Superior temporal gyrus (tissue), 1 donor: ENCODE data around the gene KRT38.

Experiments
- DNase-seq: peaks from one replicate; pipeline ENCODE4 v3.0.0-alpha.2; 2016; ENCODE audit errors: extremely low spot score

The KRT38 gene

DNA sequence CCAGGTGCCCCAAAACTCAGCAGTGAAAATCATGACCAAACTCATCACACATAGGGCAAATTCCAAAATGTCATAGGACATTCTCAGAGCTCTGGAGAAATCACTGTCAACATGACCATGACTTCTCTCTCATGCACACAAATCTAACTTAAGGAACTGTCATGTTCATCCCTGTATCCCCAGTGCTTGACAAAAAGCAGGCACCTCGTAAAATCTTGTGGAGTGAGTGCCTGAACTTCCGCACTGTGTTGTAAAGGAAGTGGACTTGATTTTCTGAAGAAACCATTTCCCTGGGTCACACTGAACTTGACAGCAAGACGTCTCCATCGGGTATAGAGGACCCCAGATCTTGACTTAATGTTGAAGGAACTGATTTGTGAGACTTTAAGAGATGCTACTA is 19.2 kb downstream of the KRT38 start:
- no peak for DNase-seq

DNA sequence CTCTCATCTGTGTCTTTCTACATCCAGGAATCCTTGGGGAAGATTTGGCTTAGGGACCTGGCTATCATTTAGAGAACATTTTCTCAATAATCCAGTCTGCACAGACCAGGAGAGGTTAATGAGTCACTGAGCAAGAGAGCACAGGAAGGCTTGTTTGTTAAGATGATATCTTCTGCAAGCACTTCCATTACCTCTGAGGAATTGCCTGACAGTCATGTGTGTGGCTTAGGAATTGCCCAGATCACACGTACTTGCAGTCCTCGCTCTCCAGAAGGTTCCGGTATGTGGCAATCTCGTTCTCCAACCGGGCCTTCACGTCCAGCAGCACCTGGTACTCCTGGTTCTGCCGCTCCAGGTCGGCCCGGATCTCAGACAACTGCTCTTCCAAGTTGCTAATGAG is 19.7 kb downstream of the KRT38 start:
- DNase-seq, result no peak

DNA sequence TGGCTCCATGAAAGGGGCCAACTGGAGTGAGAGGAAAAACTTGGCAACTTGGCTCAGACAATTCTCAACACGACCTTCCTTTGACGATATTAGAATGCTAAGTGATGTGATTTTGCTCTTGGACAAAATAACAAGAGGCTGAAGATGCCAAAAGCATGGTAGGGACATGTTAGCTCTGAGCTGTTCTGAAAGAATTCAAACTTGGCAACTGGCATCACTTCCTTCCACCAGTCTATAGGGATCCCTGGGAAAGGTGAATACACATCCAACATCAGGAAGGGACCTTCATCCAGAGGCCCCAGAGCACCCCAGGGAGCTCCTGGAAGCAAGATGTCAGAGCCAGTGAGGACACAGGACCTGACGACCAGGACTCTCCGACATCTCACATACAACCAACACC is 20.6 kb downstream of the KRT38 start:
- no peak for DNase-seq

DNA sequence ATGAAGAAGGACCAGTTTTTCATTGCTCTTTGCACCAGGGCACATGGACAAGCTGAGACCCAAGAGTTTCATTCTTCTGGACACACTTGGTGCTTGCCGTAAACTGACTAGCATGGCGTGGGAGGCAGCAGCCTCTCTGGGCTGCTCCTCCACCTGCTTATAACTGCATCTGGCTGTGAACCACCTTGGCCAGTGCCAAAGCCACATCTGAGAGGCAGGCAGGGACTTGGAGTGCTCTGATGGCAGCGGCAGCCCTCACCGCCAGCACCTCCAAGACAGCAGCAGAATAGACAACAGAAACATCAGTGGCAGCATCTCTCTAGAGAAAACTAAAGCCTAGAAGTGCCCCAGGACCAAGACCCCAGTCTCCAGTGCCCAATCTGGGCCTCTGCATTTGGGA is 21.1 kb downstream of the KRT38 start:
- no peak for DNase-seq

DNA sequence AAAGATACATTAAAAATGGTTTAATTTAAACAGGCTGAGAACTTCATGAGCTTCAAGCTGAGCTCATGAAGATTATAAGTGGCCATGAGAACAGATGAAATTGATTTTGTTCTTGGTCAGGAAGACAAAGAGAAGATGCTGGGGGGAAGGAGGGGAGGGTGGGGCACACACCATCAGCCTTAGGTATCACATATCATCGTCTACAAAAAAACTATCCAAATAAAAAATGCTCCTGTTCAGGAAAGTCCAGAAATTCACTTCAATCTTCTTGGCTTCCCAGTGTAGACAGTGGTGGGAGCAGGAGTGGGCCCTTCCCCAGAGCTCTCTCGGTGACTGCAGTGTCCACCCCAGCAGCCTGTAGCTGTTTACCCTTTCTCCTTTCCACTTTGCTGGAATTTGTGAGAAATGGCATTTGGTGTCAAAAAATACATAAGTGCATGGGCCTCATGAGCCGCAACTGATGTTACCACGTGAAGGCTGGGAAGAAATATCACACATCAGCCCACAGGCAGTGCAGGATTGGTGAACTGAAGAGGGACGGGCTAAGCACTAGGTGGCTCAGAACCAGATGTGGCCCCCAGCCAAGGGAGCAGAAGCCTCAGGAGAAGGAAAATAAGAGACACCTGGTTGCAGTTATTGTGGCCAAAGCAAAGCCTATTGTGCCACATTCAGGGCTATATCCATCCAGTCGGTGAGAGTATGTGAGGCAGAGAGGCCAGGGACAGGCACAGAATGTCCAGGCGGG is 22.5 kb downstream of the KRT38 start:
- no peak for DNase-seq

DNA sequence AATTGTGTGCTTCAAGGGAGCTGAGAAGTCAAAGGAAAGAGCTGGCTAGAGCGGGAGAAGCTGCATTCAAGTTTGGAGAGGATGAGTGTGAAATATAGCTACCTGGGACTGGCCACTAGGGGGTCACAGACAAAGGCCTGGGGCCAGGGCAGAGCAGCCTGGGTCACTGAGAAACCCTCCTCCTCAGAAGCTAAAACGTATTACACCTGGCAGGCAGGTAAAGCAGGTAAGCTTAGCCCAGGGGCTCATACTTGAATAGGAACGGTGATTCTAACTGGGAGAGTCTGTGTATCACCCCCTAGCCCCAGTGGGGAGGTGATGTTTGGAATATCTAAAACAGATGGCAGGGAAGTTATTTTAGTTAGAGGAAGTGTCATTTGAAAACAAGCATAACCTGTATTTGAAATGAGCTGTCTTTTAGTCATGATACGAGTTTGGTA is 23.2 kb downstream of the KRT38 start:
- DNase-seq, result no peak

DNA sequence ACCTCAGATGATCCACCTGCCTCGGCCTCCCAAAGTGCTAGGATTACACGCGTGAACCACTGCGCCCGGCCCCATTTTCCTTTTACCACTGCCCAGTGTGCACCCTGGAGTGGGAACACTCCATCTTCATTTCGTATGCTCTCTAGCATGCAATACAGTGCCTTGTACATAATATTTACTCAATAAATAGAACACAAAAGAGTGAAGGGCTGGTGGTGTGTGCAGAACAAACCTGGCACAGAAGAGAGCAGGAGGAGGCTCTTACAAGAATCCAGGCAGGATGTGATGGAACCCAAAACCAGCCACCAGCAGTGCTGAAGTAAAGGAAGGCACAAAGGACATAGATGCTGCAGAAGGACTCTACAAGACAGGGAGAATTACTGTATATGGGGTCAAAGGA is 23.7 kb downstream of the KRT38 start:
- no peak for DNase-seq

DNA sequence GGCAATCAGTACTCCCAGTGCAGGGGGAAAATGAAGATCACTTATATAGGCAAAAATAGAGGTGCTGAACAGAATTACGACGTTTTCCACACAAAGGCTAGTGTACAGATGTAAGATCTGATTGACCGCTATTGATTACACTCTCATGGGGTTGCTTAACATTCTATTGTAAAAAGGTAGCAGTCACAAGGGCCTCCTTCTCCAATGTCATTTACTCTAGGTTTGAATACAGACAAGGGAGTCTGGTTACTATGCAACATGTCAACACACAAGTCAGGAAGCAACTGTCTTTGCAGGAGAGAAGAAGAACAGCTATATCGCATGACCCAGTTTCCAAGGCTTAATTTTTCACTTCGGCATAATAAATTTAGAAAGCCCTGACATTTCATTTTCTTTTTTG is 24.3 kb downstream of the KRT38 start:
- DNase-seq, result no peak

DNA sequence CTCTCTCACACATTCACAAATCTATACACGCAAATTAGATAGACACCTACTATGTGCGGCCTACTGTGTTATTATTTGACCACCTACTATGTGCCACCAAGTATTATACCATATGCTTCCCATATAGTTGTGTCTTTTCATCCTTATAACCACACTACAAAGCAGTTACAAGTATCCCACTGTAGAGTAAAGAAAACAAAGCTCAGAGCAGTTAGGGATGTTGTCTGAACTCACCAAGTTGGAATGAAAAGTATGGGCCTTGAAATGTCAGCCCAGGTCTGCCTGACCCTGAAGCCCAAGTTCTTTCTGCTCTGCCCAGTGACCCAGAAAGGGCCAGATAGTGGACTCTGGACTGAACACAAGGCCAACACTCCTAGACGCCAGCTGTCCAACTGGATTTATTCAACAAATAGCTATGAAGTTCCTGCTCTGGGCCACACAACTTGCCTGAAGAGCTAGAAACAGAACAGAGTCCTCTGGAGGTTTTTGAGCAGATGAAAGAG is 24.9 kb downstream of the KRT38 start:
- DNase-seq, result no peak

DNA sequence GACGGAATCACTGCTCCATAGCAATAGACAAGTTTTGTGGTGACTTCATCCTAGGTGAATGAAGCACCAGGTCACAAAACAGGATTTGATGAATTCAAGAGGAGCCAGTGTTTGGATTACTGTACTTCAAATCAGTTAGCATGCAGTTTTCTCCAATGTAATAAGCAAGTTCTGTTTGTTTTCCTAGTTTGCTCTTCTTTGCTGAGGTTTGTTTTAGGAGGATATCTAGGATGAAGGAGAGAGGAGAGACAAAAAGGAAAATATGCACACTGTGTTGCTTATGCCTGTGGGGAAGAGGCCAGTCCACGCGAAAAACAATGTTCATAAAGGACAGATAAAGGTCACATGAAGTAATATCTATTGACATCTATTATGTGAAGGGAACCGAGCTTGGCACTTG is 25.4 kb downstream of the KRT38 start:
- no peak for DNase-seq

DNA sequence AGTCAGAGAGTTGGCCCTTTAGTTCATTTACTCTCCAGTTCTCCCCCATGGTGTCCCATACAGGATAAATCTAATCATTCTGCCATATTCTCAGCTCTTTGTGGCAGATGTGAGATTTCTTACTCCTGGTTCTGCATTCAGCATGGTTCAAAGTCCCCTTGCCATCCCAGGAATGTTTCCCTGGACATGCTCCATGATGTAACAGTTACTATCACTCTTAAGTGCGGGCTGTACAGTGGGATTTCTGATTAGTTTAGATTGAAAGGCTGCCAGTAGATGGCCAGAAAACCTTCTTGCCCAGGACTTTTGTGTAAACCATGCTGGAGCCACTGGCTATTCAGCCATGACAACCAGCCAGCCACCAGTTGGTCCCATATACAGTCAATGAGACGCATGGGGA is 26.8 kb downstream of the KRT38 start:
- DNase-seq, result no peak

DNA sequence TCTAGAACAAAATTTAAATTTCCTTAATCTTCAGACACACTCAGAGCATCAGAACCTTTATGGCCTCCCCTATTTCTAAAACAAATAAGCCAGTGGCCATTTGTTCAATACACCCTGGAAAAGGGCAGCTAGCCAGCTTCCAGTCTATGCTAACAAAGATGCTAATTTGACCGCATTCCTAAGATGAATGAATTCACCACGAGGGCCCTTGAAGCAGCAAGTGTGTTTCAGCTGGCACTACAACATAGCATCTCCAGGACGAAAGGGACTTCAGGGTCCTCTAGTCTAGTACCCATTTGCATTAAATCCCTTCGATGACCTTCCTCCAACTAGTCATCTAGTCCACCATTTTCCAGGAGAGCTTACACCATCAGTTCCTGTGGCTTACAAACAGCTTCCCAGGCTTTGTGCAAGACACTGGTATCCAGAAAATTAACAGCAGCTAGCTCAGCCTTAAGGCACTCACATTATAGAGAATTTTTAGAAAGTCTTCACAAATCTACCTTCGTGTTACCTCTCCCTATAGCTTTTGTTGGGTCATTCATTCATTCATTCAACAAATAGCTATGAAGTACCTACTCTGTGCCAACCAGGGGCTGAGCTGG is 27.3 kb downstream of the KRT38 start:
- no peak for DNase-seq

DNA sequence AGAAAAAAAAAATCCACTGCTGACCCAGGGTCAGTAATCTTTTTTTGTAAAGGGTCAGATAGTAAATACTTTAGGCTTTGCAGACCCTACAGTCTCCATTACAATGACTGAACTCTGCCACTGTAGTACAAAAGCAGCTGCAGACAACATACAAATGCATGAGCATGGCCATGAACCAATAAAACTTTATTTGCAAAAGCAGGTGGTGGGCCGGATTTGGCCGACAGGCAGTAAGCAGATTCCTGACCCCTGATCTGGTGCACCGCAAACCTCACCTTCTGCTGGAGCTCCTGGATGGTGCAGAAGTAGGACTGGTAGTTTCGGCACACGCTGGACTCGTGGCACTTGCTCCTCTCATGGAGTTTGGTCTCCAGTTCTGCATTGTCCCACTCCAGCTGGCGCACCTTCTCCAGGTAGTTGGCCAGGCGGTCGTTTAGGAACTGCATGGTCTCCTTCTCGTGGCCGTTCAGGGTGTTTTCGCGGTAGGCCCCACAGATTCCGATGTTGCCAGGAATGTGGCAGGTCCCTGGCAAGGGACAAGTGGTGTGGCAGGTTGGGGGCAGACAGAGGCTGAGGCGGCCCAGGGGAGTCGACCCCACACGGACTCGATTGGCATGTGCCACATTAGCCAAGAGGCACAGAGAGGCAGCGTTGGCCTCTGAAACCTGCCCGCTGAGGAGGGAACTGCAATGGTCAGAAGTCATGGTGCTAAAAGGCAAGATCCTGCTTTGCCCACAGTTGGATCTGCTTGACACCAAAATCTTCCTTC is 29.5 kb downstream of the KRT38 start:
- no peak for DNase-seq

DNA sequence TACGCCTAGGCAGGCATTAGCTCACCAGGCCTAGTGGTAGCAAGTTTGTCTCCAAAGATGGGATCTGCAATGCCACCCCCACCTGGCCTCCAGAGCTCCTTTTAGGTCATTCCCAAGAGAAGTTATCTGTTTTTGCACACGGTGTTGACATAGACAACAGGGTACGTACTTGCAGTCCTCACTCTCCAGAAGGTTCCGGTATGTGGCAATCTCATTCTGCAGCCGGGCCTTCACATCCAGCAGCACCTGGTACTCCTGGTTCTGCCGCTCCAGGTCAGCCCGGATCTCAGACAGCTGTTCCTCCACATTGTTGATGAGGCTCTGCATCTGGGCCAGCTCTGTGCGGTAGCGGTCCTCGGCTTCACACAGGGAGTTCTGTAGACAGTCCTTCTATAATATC is 33.6 kb downstream of the KRT38 start:
- DNase-seq, result no peak

DNA sequence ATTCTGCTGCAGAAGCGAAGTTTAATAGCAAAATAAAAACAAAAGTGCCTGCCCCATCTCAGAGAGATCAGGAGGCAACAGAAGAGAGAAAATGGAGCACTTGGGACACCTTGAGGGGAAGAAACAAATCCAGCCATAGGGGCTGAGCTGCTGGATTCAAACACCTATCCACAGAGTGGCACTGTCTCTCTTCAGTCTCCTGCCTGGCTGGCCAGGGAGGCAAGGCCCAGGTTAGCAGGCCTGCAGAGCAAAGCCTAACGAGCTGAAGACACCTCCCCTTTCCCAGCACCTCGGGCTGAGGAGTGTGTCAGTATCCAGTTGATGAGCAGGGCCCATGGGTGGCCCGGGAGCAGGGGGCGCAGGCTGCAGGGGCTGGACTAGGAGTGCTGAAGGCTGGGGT is 34.6 kb downstream of the KRT38 start:
- no peak for DNase-seq

DNA sequence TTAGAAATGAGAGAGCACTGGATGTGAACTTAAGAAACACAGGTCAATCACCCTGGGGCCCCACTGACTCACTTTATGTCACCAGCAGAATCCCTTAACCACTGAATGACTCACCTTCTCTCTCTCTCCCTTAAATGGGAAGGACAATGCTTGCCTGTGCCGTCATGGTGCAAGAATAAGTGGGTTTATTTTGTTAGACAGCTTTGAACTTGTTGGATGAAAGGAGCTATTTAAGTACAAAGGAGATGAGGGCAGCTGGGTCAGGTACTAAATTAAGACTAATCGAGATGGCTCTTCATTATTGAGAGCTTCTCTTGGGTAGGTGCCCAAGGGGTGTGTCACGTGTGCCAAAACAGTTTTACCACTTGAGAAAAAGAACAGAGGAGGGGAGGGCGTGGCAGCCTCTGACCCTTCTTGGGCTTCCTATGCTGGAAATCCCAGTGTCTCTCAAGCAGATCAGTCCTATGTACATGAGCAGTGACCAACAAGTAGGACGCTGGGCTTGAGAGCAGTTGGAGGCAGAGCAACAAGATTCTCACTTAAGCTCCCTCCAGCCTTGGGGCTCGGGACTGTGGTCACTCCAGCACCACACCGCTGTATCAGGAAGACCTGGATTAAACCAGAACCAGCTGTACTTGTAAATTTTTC is 36.6 kb downstream of the KRT38 start:
- no peak for DNase-seq

DNA sequence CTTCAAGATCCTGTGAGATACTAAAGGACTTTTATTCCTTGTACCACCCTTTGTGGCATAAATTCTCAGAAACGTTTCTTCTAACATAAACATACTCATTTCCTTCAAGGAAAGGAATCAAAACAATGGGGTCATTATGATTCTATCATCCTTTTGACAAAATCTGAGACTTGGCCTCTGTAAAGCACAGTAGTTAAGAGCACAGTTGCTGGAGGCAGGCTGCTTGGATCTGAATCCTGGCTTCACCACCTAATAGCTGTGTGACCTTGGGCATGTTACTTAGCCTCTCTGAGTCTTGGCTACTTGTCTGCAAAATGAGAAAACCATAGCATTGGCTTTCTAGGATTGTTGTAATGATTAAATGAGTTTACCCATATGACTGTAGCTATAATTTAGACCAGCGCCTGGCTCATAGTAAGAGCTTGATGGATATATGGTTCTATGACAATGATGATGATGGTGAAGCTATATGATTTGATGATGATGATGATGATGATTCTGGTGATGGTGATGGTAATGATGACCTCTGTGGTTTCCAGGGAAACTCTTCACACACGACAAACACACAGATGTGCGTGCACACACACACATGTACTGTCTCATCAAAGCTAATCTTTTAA is 37.3 kb downstream of the KRT38 start:
- DNase-seq, result no peak

DNA sequence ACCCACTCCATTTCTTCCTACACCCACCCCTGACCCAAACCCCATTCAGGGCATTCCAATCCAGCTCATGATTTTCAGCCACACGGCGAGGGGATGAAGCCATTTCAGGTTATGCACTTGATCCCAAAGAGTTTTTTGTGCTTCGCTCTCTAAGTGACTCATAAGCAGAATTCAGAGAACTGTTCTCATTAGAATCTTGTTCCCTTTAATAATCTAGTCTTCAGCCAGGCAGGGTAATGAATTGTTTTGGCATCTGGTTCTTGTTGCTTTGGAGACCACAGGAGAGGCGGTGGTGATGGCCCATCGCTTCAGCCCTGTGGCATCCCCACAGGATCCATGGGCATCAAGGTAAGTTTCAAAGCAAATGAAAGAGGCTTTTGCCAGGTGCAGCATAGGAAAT is 38.6 kb downstream of the KRT38 start:
- DNase-seq, result no peak

DNA sequence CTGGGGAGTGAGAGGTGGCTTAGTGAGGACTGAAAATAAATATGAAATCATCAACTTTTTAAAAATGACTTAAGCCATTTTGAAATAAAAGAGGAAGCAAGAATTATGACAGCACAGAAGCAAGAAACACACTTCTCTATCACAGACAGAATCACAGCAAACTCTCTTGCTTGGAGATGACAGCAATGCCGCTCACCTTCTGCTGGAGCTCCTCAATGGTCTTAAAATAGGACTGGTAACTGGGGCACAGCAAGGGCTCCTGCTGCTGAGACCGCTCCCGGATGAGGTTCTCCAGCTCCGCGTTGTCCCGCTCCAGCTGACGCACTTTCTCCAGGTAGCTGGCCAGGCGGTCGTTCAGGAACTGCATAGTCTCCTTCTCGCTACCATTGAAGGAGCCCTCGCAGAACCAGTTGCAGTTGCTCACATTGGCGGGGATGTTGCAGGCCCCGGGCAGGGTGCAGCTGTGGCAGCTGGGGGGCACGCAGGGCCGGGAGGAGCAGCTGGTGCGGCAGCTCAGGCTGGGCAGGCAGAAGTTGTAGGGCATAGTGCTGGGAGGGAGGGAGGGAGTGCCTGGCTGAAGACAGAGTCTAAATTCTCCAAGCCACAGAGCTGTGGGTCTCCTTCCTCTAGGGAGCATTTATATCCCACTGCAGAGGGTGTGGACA is 43.7 kb downstream of the KRT38 start, which contains the start of gene KRT31:
TSS of gene KRT31 (minus strand) at position 613 of the 665 bp plus-strand sequence. CDS start at position 544, 69 bp downstream.
- no peak for DNase-seq

DNA sequence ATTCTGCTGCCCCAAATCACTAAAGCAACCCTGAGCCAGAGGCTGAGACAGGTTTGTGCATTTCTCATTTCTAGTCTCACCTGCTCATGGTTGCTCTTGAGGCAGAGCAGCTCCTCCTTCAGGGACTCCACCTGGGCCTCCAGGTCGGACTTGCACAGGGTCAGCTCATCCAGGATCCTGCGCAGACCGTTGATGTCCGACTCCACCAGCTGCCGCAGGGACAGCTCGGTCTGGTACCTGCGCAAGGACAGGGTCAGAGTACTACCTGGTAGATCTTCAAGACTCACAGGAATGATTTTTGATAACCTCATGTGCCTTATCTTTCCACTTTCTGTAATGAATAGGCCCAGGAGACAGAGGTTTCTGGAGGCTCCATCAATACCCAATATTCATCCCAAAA is 44.4 kb downstream of the KRT38 start:
- DNase-seq, result no peak

DNA sequence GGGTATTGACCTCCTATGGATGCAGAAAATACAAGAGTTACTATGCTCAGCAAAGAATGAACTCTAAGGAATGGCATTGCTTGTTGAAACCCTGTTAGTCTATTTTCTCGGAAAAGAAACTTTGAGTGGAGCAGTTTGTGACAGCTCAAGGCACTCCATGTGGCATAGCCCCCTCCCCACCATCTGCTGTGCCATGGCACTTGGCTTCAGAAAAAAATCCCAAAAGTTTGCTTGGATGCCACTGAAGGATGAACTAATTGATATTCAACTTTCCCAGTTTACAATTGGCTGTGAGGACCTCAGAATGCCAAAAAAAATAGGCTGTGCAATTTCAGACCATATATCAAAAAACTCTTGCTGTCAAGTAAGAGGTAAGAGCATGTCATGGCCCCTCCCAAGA is 45.2 kb downstream of the KRT38 start:
- DNase-seq, result no peak
